SU-DHL-6 (cell line): ENCODE results near the gene CCDC85C.

Source experiments
- H2AFZ ChIP-seq: fragments of 200-600 bp; sonication (generic); 2 replicates; pipeline ENCODE4 v1.6.1; 2014; ENCODE audit warnings: low read depth, mild to moderate bottlenecking, moderate library complexity, mixed read lengths, antibody characterized with exemption, low read length; ENCODE audit not compliant: severe bottlenecking
- H3F3A ChIP-seq: fragments of 200-600 bp; shearing (Covaris generic); 2 replicates; pipeline ENCODE4 v1.6.0; 2016; ENCODE audit warnings: antibody characterized with exemption, mild to moderate bottlenecking; ENCODE audit not compliant: insufficient read depth
- H3K27ac ChIP-seq: fragments of 200-600 bp; sonication (generic); 2 replicates; pipeline ENCODE4 v1.5.1; 2016; ENCODE audit warnings: low read depth, mild to moderate bottlenecking, low read length, moderate library complexity, mixed read lengths
- H3K27me3 ChIP-seq: fragments of 200-600 bp; sonication (generic), shearing (Covaris generic); 2 replicates; pipeline ENCODE4 v1.6.0; 2014; ENCODE audit warnings: mild to moderate bottlenecking, low read length
- H3K36me3 ChIP-seq: fragments of 200-600 bp; sonication (generic); 2 replicates; pipeline ENCODE4 v1.6.1; 2014; ENCODE audit warnings: mild to moderate bottlenecking, low read length, mixed read lengths
- H3K4me2 ChIP-seq: fragments of 300-600, 200-600 bp; shearing (Covaris generic), sonication (generic); 2 replicates; pipeline ENCODE4 v1.6.0; 2014; ENCODE audit warnings: low read length, low read depth, mild to moderate bottlenecking; ENCODE audit not compliant: poor library complexity, severe bottlenecking
- H3K4me3 ChIP-seq: fragments of 200-600 bp; sonication (generic); 2 replicates; pipeline ENCODE4 v1.5.1; 2014; ENCODE audit warnings: antibody characterized with exemption, low read length, mild to moderate bottlenecking, mixed read lengths; ENCODE audit not compliant: insufficient read depth, poor library complexity, severe bottlenecking
- H3K79me2 ChIP-seq: fragments of 200-600 bp; sonication (generic); 2 replicates; pipeline ENCODE4 v1.6.1; 2014; ENCODE audit warnings: mild to moderate bottlenecking, low read length, moderate library complexity; ENCODE audit not compliant: insufficient read depth
- H3K9ac ChIP-seq: fragments of 200-600 bp; sonication (generic); 2 replicates; pipeline ENCODE4 v1.7.0; 2014; ENCODE audit warnings: mild to moderate bottlenecking, low read length
- H3K9me2 ChIP-seq: fragments of 200-600 bp; sonication (generic); replicated peaks from 2 replicates; pipeline ENCODE4 v1.6.1; 2014; ENCODE audit warnings: low read length; ENCODE audit not compliant: insufficient read depth
- H3K9me3 ChIP-seq: fragments of 200-600 bp; sonication (generic); 2 replicates; pipeline ENCODE4 v1.6.1; 2014; ENCODE audit warnings: low read length, mixed read lengths; ENCODE audit not compliant: insufficient read depth
- H4K20me1 ChIP-seq: fragments of 200-600 bp; sonication (generic); 2 replicates; pipeline ENCODE4 v1.6.1; 2014; ENCODE audit warnings: low read depth, mild to moderate bottlenecking, antibody characterized with exemption, low read length, moderate library complexity, mixed read lengths
- EZH2phosphoT487 ChIP-seq: fragments of 200-600 bp; sonication (generic), shearing (Covaris generic); conservative IDR thresholded peaks from 2 replicates; pipeline ENCODE4 v1.6.1; 2018; ENCODE audit warnings: mild to moderate bottlenecking, antibody characterized with exemption, low read length, moderate library complexity, mixed read lengths
- TF ChIP-seq, protein P1 (sequence below): fragments of 200-600 bp; sonication (generic); IDR thresholded peaks from one replicate; pipeline ENCODE4 v1.5.1; 2017; ENCODE audit warnings: antibody characterized with exemption, mild to moderate bottlenecking, low read length, moderate library complexity; ENCODE audit not compliant: insufficient read depth, poor library complexity, severe bottlenecking

CCDC85C gene

DNA sequence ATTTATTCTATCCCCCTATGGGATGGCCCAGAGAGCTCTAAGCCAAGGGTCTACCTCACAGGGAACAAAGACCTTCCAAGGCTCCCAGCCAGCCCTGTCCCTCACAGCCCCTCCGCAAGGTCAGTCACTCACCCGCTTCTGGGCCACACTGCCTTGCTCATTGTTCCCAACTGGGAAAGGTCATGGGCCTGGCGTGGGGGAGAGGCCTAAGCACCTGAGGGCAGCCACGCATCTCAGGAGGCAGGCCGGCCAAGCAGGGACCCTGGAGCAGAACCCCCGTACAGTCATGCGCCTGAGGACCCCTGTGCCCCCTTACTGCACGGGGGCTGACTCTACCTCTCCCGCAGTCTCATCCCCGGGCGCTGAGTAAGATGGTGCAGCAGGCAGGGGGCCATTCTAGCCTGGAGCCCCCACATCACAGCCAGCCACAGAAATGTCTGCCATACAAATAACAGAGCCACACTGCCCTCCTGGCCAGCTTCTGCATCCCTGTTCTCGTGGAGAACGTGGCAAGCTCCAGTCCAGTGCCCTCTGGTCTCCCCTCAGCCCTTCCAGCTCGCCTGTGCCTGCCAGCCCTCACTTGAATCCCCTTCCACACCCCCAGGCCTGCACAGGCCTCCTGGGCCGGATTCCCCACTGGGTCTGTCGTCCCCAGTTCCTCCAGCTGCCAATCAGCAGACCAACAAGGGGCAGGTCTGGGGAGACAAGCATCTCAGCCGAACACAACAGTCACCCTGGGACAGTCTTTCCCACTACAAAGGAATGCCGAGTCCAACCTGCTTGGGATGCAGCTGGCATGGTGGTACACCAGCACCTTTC lies 16.3 kb downstream of the CCDC85C start:
- no peaks in the 10 kb centered on the region for H3K9me3 ChIP-seq
- no peaks in the 10 kb centered on the region for H3F3A ChIP-seq
- no peak overlapping the region for H2AFZ ChIP-seq
- H3K79me2 ChIP-seq: no peaks in the 10 kb centered on the region
- no peaks in the 10 kb centered on the region for H3K27me3 ChIP-seq
- TF ChIP-seq, protein P1, sequence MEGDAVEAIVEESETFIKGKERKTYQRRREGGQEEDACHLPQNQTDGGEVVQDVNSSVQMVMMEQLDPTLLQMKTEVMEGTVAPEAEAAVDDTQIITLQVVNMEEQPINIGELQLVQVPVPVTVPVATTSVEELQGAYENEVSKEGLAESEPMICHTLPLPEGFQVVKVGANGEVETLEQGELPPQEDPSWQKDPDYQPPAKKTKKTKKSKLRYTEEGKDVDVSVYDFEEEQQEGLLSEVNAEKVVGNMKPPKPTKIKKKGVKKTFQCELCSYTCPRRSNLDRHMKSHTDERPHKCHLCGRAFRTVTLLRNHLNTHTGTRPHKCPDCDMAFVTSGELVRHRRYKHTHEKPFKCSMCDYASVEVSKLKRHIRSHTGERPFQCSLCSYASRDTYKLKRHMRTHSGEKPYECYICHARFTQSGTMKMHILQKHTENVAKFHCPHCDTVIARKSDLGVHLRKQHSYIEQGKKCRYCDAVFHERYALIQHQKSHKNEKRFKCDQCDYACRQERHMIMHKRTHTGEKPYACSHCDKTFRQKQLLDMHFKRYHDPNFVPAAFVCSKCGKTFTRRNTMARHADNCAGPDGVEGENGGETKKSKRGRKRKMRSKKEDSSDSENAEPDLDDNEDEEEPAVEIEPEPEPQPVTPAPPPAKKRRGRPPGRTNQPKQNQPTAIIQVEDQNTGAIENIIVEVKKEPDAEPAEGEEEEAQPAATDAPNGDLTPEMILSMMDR: no peak
- no peak for TF ChIP-seq EZH2phosphoT487
- H4K20me1 ChIP-seq: no peaks in the 10 kb centered on the region
- no peak overlapping the region for H3K9ac ChIP-seq
- no peak overlapping the region for H3K4me3 ChIP-seq
- no peaks in the 10 kb centered on the region for H3K9me2 ChIP-seq
- no peaks in the 10 kb centered on the region for H3K36me3 ChIP-seq
- no peak overlapping the region for H3K4me2 ChIP-seq
- no peak overlapping the region for H3K27ac ChIP-seq

DNA sequence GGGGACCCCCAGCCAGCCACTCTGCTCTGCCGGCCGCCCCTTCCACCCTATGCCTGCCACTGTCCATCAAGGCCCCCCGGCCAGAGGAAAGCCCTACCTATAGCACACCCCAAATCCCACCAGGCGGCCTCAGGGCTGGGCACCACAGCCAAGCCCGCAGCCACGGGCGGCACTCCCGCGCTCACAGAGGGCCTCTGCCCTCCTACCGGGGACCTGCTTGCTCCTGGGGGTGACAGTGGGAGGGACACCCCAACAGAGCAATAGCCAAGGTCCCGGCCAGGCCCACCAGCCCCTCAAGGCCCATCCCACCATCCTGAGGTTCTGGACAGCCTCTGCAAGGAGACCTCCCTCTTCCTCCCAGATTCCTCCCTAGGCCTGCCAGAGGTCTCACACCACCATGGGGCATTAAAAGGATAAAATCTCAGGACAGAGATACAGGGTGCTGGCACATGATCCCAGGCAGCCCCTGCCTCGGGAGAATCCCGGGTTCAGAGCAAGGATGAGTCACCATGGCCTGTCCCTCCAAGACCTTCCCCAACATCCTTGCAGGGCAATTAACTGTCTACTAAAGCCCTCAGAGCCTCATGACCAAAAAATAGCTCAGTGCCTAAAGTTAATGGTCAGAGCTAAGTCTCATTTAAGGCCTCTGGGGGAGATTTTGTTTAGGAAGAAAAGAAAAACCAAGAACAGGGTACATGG lies 17.1 kb downstream of the CCDC85C start:
- H2AFZ ChIP-seq: no peak overlapping the region
- no peak overlapping the region for H3K27ac ChIP-seq
- TF ChIP-seq EZH2phosphoT487: no peak
- TF ChIP-seq, protein P1: no peak
- no peaks in the 10 kb centered on the region for H3K9me3 ChIP-seq
- H3K36me3 ChIP-seq: no peaks in the 10 kb centered on the region
- H3K4me2 ChIP-seq: no peak overlapping the region
- H3K27me3 ChIP-seq: no peaks in the 10 kb centered on the region
- H4K20me1 ChIP-seq: no peaks in the 10 kb centered on the region
- H3K9ac ChIP-seq: no peak overlapping the region
- no peaks in the 10 kb centered on the region for H3K79me2 ChIP-seq
- H3K9me2 ChIP-seq: no peaks in the 10 kb centered on the region
- H3K4me3 ChIP-seq: no peak overlapping the region
- H3F3A ChIP-seq: no peaks in the 10 kb centered on the region

DNA sequence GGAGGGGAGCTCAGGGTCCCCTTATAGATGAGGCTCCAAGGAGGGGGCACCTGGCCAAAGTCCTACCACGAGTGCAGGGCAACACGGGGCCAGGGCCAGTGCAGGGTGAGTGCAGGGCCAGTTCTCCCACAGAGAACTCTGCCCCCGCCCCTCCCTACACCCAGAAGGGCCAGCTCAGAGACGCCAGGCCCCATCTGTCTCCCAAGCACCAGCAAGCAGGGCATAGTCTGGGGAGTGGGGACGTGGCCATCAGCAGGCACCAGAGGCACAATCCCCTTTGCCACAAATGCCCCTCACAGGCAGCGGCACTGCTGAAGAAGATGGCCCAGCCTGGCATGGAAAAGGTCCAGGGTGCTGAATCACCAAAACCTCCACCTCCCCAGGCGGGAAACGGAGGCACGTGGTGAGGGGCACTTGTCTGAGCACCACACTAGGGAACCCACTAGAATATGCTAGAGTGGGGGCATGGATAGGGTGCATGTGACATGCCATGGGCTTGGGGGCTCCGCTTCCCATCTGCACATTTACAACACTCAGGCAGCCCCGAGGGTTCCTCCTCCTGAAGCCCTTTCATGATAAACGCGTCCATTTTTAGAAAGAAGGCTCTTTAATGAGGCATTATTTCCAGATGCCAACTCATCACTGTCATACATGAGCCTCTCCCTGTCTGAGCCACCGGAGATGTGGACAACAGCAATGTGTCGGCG lies 17.8 kb downstream of the CCDC85C start:
- Histone ChIP-seq H3K36me3 (no peaks in the 10 kb centered on the region), H3K9me3 (no peaks in the 10 kb centered on the region), H3K9ac (no peak overlapping the region), H3K27ac (no peak overlapping the region), H3F3A (no peaks in the 10 kb centered on the region), H3K4me2 (no peak overlapping the region), H3K4me3 (no peak overlapping the region), H3K27me3 (no peaks in the 10 kb centered on the region), H2AFZ (no peak overlapping the region), H3K9me2 (no peaks in the 10 kb centered on the region), H3K79me2 (no peaks in the 10 kb centered on the region), H4K20me1 (no peaks in the 10 kb centered on the region)
- TF ChIP-seq, protein P1: no peak
- TF ChIP-seq EZH2phosphoT487: no peak
